ENCODE measurements around the gene DNAH2. TPM values are rescaled to one million over a fixed set of nuclear protein-coding genes. Genes with fewer than 3 reads are reported as not detected.

Gene DNAH2
- total and polyA plus RNA-seq, 2 donors (not counting 3 experiments of a cell fraction or from before 2014, with no cell fraction given): 0.10 to 0.11 TPM

DNA sequence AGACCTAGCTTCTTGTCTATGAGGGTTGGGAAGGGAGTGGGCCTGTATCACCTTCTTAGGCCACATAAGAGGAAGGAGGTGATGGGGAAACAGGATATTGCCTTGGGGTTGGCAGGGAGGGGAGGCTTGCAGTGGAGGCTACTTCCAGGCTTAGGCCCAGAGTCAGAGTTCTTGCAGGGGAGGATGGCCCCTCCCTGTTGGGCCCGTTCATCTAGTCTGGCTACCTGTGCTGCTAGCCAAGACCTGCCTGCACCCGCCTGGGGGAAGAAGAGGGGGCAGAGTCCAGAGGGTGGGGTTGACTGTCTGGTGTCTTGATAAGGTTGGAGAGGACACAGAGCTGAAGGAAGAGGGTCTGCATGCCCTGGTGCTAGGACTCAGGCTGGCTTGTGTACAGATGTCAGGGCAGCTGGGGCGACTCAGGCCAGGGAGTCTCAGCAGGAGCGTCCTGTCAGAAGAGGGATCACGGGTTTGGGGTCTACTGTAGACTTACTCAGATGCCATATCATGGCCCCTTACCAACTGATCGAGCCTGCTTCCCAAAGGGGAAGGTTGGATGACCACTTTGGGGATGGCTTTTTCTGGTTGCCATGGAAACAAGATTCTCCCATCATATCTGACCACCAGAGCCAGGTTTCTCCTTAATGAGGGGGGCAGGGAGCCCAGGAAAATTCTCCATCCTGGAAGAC lies 121.8 kb downstream of the DNAH2 start:
- dilution Hi-C loops (cut with MboI; ENCODE audit: extremely low pct_ligation_motif_present, low sequenced_read_pairs) (no loop called here), intact Hi-C loops (cut with micrococcal nuclease) (loop anchor here (5.0 kb wide), 1 partner anchor 267 kb away; no protein-coding TSS in a partner anchor)
- no peak overlapping the region for H2AFZ ChIP-seq (ENCODE audit: low read depth, low read length)
- BruUV-seq (replicated peaks): no TSS peak
- no peaks in the 10 kb centered on the region for H3K27me3 ChIP-seq (ENCODE audit: control insufficient read depth in 2 of 2, insufficient read depth in 2 of 2, low read length in 2 of 2)
- FAIRE-seq: no peak
- H3K79me2 ChIP-seq (ENCODE audit: control insufficient read depth, insufficient read depth, low read length): peaks cover 3% of the 10 kb centered on the region
- peaks cover 41% of the 10 kb centered on the region for H3K4me1 ChIP-seq (ENCODE audit: control insufficient read depth, extremely low read depth, insufficient read depth, low read length)
- ChIA-PET POLR2A (no interaction called here), CTCF (no interaction called here)
- no peak for TF ChIP-seq EZH2 (IDR thresholded peaks at IDR 0.05; ENCODE audit: borderline replicate concordance, low read depth, low read length, severe bottlenecking)
- TF ChIP-seq GATA2 (IDR thresholded peaks at IDR 0.05; ENCODE audit: insufficient read depth, insufficient read length, low read depth, low read length): no peak
- no peak for TF ChIP-seq MYC (IDR thresholded peaks at IDR 0.05; ENCODE audit: low read depth, low read length)
- TF ChIP-seq, protein P1, sequence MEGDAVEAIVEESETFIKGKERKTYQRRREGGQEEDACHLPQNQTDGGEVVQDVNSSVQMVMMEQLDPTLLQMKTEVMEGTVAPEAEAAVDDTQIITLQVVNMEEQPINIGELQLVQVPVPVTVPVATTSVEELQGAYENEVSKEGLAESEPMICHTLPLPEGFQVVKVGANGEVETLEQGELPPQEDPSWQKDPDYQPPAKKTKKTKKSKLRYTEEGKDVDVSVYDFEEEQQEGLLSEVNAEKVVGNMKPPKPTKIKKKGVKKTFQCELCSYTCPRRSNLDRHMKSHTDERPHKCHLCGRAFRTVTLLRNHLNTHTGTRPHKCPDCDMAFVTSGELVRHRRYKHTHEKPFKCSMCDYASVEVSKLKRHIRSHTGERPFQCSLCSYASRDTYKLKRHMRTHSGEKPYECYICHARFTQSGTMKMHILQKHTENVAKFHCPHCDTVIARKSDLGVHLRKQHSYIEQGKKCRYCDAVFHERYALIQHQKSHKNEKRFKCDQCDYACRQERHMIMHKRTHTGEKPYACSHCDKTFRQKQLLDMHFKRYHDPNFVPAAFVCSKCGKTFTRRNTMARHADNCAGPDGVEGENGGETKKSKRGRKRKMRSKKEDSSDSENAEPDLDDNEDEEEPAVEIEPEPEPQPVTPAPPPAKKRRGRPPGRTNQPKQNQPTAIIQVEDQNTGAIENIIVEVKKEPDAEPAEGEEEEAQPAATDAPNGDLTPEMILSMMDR (IDR thresholded peaks at IDR 0.05; ENCODE audit: extremely low read depth in 1 of 2, insufficient read depth in 1 of 2, low read depth in 1 of 2, low read length in 2 of 2): no peak
- TF ChIP-seq, protein P2, sequence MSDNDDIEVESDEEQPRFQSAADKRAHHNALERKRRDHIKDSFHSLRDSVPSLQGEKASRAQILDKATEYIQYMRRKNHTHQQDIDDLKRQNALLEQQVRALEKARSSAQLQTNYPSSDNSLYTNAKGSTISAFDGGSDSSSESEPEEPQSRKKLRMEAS (IDR thresholded peaks at IDR 0.05; ENCODE audit: insufficient read depth, insufficient read length): no peak
- TF ChIP-seq POLR2AphosphoS5 (IDR thresholded peaks at IDR 0.05; ENCODE audit: insufficient read depth, low read depth, low read length): no peak
- no peak for TF ChIP-seq FOS (IDR thresholded peaks at IDR 0.05; ENCODE audit: borderline replicate concordance, insufficient read depth, low read length)
- no peak for TF ChIP-seq JUN (IDR thresholded peaks at IDR 0.05; ENCODE audit: borderline replicate concordance, insufficient read depth, insufficient read length, low read depth)
- no peak overlapping the region for H3K9ac ChIP-seq (replicated peaks; ENCODE audit: extremely low read depth, insufficient read depth, low read length)
- H4K20me1 ChIP-seq (replicated peaks; ENCODE audit: control insufficient read depth, extremely low read depth, insufficient read depth, low read length): no peaks in the 10 kb centered on the region
- H3K4me2 ChIP-seq (ENCODE audit: insufficient read depth, low read length): no peak overlapping the region
- peaks cover 0 to 2% of the 10 kb centered on the region in 2 experiments for H3K36me3 ChIP-seq (ENCODE audit: control insufficient read depth in 2 of 2, extremely low read depth in 1 of 2, insufficient read depth in 2 of 2, low read length in 2 of 2)
- DNase-seq (ENCODE audit: low read depth, low spot score): no peak
- H3K4me3 ChIP-seq (replicated peaks in 1 of 3; ENCODE audit: insufficient read depth in 1 of 3, low read depth in 1 of 3, low read length in 3 of 3): no peak overlapping the region
- H3K27ac ChIP-seq (ENCODE audit: insufficient read depth, low read depth, low read length): no peak overlapping the region
- H3K9me1 ChIP-seq (replicated peaks; ENCODE audit: control insufficient read depth, extremely low read depth, insufficient read depth, low read length): no peaks in the 10 kb centered on the region
- H3K9me3 ChIP-seq (replicated peaks; ENCODE audit: control insufficient read depth, insufficient read depth, low read length): no peaks in the 10 kb centered on the region
